ENCODE data around the gene GJB5. TPM values are rescaled to one million over a fixed set of nuclear protein-coding genes. Genes with fewer than 3 reads are reported as not detected.

GJB5 gene
- total RNA-seq, 3 donors from 2014 or later, result 0.73 to 1.3 TPM; not detected in 1

DNA sequence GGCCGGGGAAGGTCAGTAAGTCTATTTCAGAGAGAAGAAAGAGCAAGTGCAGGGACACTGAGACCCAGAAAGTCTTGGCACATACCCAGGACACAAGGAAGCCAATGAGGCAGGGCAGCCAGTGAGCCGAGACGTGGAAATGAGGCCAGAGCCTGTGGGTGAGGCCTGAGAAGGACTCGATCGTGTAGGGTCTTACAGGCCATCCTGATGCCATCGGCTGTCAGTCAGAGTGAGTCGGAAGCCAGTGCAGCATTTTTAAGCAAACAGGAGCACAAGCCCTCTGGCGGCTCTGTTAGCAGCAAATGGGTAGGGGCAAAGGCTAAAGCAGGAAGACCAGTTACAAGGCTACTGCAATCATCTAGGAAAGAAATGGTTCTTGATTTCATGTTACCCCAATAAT lies 20.1 kb downstream of the GJB5 start:
- Histone ChIP-seq H3K4me1 (no peaks in the 10 kb centered on the region), H3K9me3 (no peaks in the 10 kb centered on the region), H3K27ac (no peak overlapping the region), H3K4me3 (no peak overlapping the region), H3K27me3 (no peaks in the 10 kb centered on the region), H3K36me3 (no peaks in the 10 kb centered on the region)
- DNase-seq (ENCODE audit: low spot score in 2 of 2), result no peak
- TF ChIP-seq POLR2AphosphoS5 (IDR thresholded peaks at IDR 0.05) (no peak), POLR2A (IDR thresholded peaks at IDR 0.05) (no peak)
- TF ChIP-seq, protein P1, sequence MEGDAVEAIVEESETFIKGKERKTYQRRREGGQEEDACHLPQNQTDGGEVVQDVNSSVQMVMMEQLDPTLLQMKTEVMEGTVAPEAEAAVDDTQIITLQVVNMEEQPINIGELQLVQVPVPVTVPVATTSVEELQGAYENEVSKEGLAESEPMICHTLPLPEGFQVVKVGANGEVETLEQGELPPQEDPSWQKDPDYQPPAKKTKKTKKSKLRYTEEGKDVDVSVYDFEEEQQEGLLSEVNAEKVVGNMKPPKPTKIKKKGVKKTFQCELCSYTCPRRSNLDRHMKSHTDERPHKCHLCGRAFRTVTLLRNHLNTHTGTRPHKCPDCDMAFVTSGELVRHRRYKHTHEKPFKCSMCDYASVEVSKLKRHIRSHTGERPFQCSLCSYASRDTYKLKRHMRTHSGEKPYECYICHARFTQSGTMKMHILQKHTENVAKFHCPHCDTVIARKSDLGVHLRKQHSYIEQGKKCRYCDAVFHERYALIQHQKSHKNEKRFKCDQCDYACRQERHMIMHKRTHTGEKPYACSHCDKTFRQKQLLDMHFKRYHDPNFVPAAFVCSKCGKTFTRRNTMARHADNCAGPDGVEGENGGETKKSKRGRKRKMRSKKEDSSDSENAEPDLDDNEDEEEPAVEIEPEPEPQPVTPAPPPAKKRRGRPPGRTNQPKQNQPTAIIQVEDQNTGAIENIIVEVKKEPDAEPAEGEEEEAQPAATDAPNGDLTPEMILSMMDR (IDR thresholded peaks at IDR 0.05), result no peak
- intact Hi-C loops (cut with DNase I; ENCODE audit: low total_unique reads), result no loop called here

DNA sequence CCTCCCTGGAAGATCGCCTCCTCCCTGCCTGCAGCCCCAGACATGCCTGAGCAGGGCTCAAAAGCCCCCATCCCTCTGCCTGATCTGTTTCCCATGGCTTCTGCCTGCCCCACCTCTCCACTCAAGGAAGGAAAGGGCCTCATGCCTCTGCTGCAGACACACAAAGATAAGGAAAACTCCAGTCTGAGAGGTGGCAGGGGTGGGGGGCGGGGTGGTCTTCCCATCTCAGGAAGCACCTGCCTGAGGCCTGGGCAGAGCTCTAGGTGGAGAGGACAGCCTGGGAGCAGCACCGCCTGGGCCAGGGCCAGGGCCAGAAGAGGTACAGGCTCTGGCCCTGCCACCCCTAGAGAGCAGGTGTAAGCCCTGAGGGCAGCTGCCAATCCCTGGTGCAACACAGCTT lies 22.1 kb downstream of the GJB5 start:
- no peak for DNase-seq (ENCODE audit: low spot score in 2 of 2)

DNA sequence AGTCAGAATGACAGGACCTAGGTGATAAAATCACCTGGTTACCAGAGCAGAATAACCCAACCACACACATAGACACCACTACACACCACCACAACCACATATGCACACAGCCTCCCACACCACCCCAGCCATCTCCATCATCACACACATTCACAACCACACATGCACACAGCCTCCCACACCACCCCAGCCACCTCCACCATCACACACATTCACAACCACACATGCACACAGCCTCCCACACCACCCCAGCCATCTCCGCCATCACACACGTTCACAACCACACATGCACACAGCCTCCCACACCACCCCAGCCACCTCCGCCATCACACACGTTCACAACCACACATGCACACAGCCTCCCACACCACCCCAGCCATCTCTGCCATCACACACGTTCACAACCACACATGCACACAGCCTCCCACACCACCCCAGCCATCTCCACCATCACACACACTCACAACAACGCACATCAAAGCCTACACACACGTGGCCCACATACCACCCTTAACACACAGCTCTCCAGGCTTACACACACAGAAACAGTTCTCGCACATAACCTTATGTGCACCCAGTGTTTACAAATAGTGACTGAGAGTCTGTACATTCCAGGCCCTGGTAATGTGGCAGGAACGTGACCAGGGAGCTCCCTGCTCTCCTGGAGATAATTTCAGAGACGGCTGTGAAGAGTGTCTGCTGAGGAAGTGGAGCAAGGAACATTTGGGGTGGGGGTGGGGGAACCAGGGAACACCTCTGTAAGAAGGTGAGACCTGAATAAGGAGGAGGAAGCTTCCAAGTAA lies 22.9 kb downstream of the GJB5 start:
- intact Hi-C loops (cut with DNase I; ENCODE audit: low total_unique reads), result no loop called here

More for the DNA sequence above, 22.1 kb downstream of the GJB5 start:
- intact Hi-C loops (cut with DNase I; ENCODE audit: low total_unique reads), result no loop called here
- Histone ChIP-seq H3K4me1 (peaks cover 5% of the 10 kb centered on the region in 2 donors), H3K27me3 (peaks cover 0 to 8% of the 10 kb centered on the region in 2 donors), H3K36me3 (no peaks in the 10 kb centered on the region), H3K9me3 (no peaks in the 10 kb centered on the region), H3K27ac (no peak overlapping the region), H3K4me3 (no peak overlapping the region)
- TF ChIP-seq POLR2A (IDR thresholded peaks at IDR 0.05) (no peak), POLR2AphosphoS5 (IDR thresholded peaks at IDR 0.05) (no peak)
- TF ChIP-seq, protein P1 (IDR thresholded peaks at IDR 0.05), result no peak

DNA sequence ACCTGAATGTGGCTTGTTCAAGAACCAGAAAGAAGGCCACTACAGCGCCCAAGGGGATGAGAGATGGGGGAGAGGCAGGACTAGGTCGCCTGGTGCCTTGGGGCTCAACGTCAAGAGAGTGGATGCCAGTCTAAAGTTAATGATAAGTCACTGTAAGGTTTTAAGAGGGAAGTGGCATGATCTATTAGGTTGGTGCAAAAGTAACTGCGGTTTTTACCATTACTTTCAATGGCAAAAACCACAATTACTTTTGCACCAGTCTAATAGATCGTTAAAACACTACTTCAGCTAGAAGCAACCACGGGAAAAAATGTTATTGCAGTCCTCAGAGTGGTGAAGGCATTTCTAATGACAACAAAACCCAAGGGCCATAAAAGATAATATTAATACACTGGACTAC lies 23.5 kb downstream of the GJB5 start:
- no peak for TF ChIP-seq POLR2AphosphoS5 (IDR thresholded peaks at IDR 0.05)
- TF ChIP-seq, protein P1 (IDR thresholded peaks at IDR 0.05), result no peak
- TF ChIP-seq POLR2A (IDR thresholded peaks at IDR 0.05), result no peak

More for the DNA sequence above, 22.9 kb downstream of the GJB5 start:
- H3K4me3 ChIP-seq, result no peak overlapping the region
- H3K4me1 ChIP-seq, result peaks cover 5% of the 10 kb centered on the region in 2 donors
- no peak overlapping the region for H3K27ac ChIP-seq
- H3K9me3 ChIP-seq, result no peaks in the 10 kb centered on the region
- H3K36me3 ChIP-seq, result no peaks in the 10 kb centered on the region
- H3K27me3 ChIP-seq, result peaks cover 0 to 16% of the 10 kb centered on the region in 2 donors
- TF ChIP-seq POLR2A (IDR thresholded peaks at IDR 0.05), result no peak
- TF ChIP-seq POLR2AphosphoS5 (IDR thresholded peaks at IDR 0.05), result no peak
- TF ChIP-seq, protein P1 (IDR thresholded peaks at IDR 0.05), result no peak
- no peak for DNase-seq (ENCODE audit: low spot score in 2 of 2)

DNA sequence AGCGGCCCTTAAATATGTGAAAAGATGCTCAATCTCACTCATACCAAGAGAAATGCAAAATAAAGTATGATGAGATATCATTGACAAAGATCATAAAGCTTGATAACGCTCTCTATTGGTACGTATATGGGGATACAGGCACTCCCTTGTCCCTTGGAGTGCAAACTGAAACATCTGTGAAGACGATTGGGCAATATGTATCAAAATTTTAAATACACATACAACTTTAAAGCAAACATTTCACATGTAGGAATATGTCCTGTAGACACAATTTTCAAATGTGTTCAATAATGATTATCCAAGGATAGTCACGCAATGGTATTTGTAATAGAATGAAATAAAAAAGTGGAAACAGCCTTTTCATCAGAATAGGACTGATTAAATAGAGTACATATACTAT lies 24.2 kb downstream of the GJB5 start:
- Histone ChIP-seq H3K27me3 (peaks cover 0 to 18% of the 10 kb centered on the region in 2 donors), H3K4me3 (no peak overlapping the region), H3K36me3 (no peaks in the 10 kb centered on the region), H3K27ac (no peak overlapping the region), H3K4me1 (peaks cover 5% of the 10 kb centered on the region in 2 donors), H3K9me3 (no peaks in the 10 kb centered on the region)
- TF ChIP-seq, protein P1 (IDR thresholded peaks at IDR 0.05), result no peak
- TF ChIP-seq POLR2AphosphoS5 (IDR thresholded peaks at IDR 0.05), result no peak
- no peak for TF ChIP-seq POLR2A (IDR thresholded peaks at IDR 0.05)
- intact Hi-C loops (cut with DNase I; ENCODE audit: low total_unique reads), result no loop called here
- DNase-seq (ENCODE audit: low spot score in 2 of 2), result no peak

More for the DNA sequence above, 23.5 kb downstream of the GJB5 start:
- Histone ChIP-seq H3K27ac (no peak overlapping the region), H3K36me3 (no peaks in the 10 kb centered on the region), H3K4me3 (no peak overlapping the region), H3K27me3 (peaks cover 0 to 18% of the 10 kb centered on the region in 2 donors), H3K4me1 (peaks cover 5% of the 10 kb centered on the region in 2 donors), H3K9me3 (no peaks in the 10 kb centered on the region)
- DNase-seq (ENCODE audit: low spot score in 2 of 2), result no peak
- intact Hi-C loops (cut with DNase I; ENCODE audit: low total_unique reads), result no loop called here

Data from breast epithelium (tissue), 4 donors.